Heart left ventricle (tissue), 16 donors: ENCODE data around the gene SLC25A1. TPM values are rescaled to one million over a fixed set of nuclear protein-coding genes. Genes with fewer than 3 reads are reported as not detected.

Source experiments
- ATAC-seq, 4 donors: fragments of 200-7000 bp; cut with Tn5 transposase; one replicate each; pipeline ENCODE4 v1.9.1; 2020 to 2022; ENCODE audit warnings: moderate library complexity in 4 of 4, mild to moderate bottlenecking in 3 of 4, moderate number of reproducible peaks in 1 of 4
- DNase-seq, 5 donors: peaks; one replicate each; pipeline ENCODE4 v3.0.0-alpha.2; 2020
- H3K27ac ChIP-seq, 12 donors: fragments of 200-600 bp; sonication (generic) in 4 of 12; one replicate each; pipeline versions ENCODE4 v1.5.0 to v1.8.0; 2016 to 2022; ENCODE audit warnings: mild to moderate bottlenecking in 2 of 12
- H3K27me3 ChIP-seq, 9 donors: fragments of 200-600 bp; sonication (generic) in 2 of 9; one replicate each; pipeline versions ENCODE4 v1.5.1 to v1.8.0; 2016 to 2022; ENCODE audit warnings: mild to moderate bottlenecking in 3 of 9
- H3K36me3 ChIP-seq, 9 donors: fragments of 200-600 bp; sonication (generic) in 2 of 9; one replicate each; pipeline versions ENCODE4 v1.5.0 to v1.8.0; 2018 to 2022; ENCODE audit warnings: mild to moderate bottlenecking in 2 of 9
- H3K4me1 ChIP-seq, 12 donors: fragments of 200-600 bp; sonication (generic) in 4 of 12; one replicate each; pipeline versions ENCODE4 v1.5.0 to v1.8.0; 2016 to 2022; ENCODE audit warnings: mild to moderate bottlenecking in 3 of 12
- H3K4me3 ChIP-seq, 12 donors: fragments of 200-600 bp; sonication (generic) in 4 of 12; one replicate each; pipeline versions ENCODE4 v1.5.0 to v1.8.0; 2017 to 2022; ENCODE audit warnings: mild to moderate bottlenecking in 9 of 12, moderate library complexity in 4 of 12
- H3K9me3 ChIP-seq, 12 donors: fragments of 200-600 bp; sonication (generic) in 4 of 12; one replicate each; pipeline versions ENCODE4 v1.5.0 to v1.8.0; 2016 to 2022; ENCODE audit warnings: mild to moderate bottlenecking in 1 of 12
- CTCF ChIP-seq, 12 donors: fragments of 200-600 bp; sonication (generic) in 4 of 12; IDR thresholded peaks; one replicate each; pipeline versions ENCODE4 v1.5.0 to v1.8.0; 2018 to 2022; ENCODE audit warnings: antibody characterized with exemption in 12 of 12, mild to moderate bottlenecking in 5 of 12
- POLR2A ChIP-seq, 2 donors: fragments of 450-650 bp; IDR thresholded peaks; one replicate each; pipeline ENCODE4 v1.6.1; 2017; ENCODE audit warnings: antibody characterized with exemption in 2 of 2, mild to moderate bottlenecking in 2 of 2, moderate library complexity in 2 of 2
- WGBS, 4 donors: extraction: QIAGEN DNeasy Blood & Tissue Kit in 2 of 4; methylation state at CpG; one replicate each; pipeline versions ENCODE4 v1.1.5 to v1.1.7; 2013 to 2018; 5-methylcytosine and 5-hydroxymethylcytosine counted together
- intact Hi-C, 10 donors: fragments of 100-400 bp; cut with DNase I; formaldehyde crosslinking; loops; one replicate each; pipeline versions ENCODE4 v1.11.1 to v1.14.2; 2022
- polyA plus RNA-seq, 2 donors: library from polyadenylated mRNA; stranded (reverse); fragments of 200-250 nt; gene quantifications; one replicate each; pipeline ENCODE4 v1.2.3, GENCODE V29; 2013
- total RNA-seq, 9 donors: library from RNA; depleted of rRNA in 2 of 9; stranded (reverse); fragments of >200 nt in 2 of 9; fragmentation: NEBNext Ultra II Directional in 3 of 9; extraction: Animal tissue kit (Norgen Biotek cat#: 25700) in 3 of 9; gene quantifications; one replicate each; pipeline versions ENCODE4 v1.1.0 to v1.2.4, GENCODE V29; 2016 to 2023
- donor health status: ischemic (EF 13 %, LVEDD 7.1; RV severe dilation, severe dysfunction).
- donor health status: healthy with polysubstance abuse.
- donor health status: DM: no; HTN: yes; CAD: no.
- donor health status: DM: no; HTN: no; CAD: no.
- donor health status: ischemic (EF 25% LVEDD 6.9; RV normal size, moderate dysfunction).
- donor health status: ischemic (EF 25% LVEDD 5.7; RV mildly dilated, moderate dysfunction).
- donor health status: healthy.
- donor health status: DM: yes; HTN: yes; CAD: no.
- donor health status: ischemic (EF 35%, LVEDD 5.7; RV mildly dilated, moderate dysfunction).
- donor health status: nonischemic (EF 11% LVEDD 7.7; RV severe dilation, severe dysfunction).
- donor health status: DM: yes; HTN: yes; CAD: no.
- donor health status: PGD.
- donor health status: ischemic (EF 29% LVEDD 5.4; RV normal size, mild dysfunction).
- donor health status: nonischemic (EF 23%, LVEDD 6.1; RV moderate dilation, normal function).

Gene SLC25A1
- total and polyA plus RNA-seq, 11 donors: 16.1 to 35.8 (median 28.4) TPM

- Histone ChIP-seq H3K27me3 (no peaks in the 10 kb centered on the region), H3K36me3 (peaks cover 0 to 5% (median 0%) of the 10 kb centered on the region in 9 donors), H3K27ac (peak overlapping the region in 1 of 12 donors; percentile 91), H3K4me3 (no peak overlapping the region), H3K4me1 (peaks cover 0 to 33% (median 18%) of the 10 kb centered on the region in 12 donors), H3K9me3 (no peaks in the 10 kb centered on the region)
- intact Hi-C loops: loop anchor here in 2 of 10 donors (10.0 kb wide), 2 partner anchors 215 to 275 kb away; no protein-coding TSS in a partner anchor
- WGBS, 4 donors: 82 to 94% (median 92%) methylated on average over 9 of the region's 9 CpGs
- DNase-seq: no peak
- ATAC-seq: no peak
- no peak for TF ChIP-seq CTCF (IDR thresholded peaks at IDR 0.05)
- TF ChIP-seq POLR2A (IDR thresholded peaks at IDR 0.05): no peak
These were observed 1.7 kb upstream of the SLC25A1 start for GRCh38 chr22:19180234-19180633.

- TF ChIP-seq CTCF (IDR thresholded peaks at IDR 0.05) (peak; percentile 58 to 84 (median 68)), POLR2A (IDR thresholded peaks at IDR 0.05) (no peak)
- Histone ChIP-seq H3K27ac (peak overlapping the region in 11 of 12 donors; percentile 74 to 92 (median 87)), H3K4me3 (peak overlapping the region; percentile 25 to 99 (median 88)), H3K4me1 (peaks cover 2 to 40% (median 24%) of the 10 kb centered on the region in 12 donors), H3K27me3 (no peaks in the 10 kb centered on the region), H3K36me3 (peaks cover 0 to 5% (median 0%) of the 10 kb centered on the region in 9 donors), H3K9me3 (no peaks in the 10 kb centered on the region)
- peak; percentile 52 to 81 (median 74) for ATAC-seq
- peak; percentile 76 to 85 (median 81) for DNase-seq
- intact Hi-C loops: loop anchor here in 5 of 10 donors (5.0 to 10.0 kb wide), 6 partner anchors 37 to 298 kb away; partner anchors contain the start of genes CDC45 (in 2 of the 5), UFD1 (in 2 of the 5), ESS2 (in 1 of the 5) and HIRA (in 1 of the 5)
- WGBS, 4 donors: 38 to 61% (median 40%) methylated on average over 7 to 15 of the region's 15 CpGs
These were observed 1.0 kb upstream of the SLC25A1 start for GRCh38 chr22:19179497-19180048.

GRCh38 chr22:19178065-19178656, 375 bp downstream of the SLC25A1 start:
- H3K4me1 ChIP-seq: peaks cover 8 to 54% (median 38%) of the 10 kb centered on the region in 12 donors
- H3K9me3 ChIP-seq: no peaks in the 10 kb centered on the region
- intact Hi-C loops: loop anchor here in 3 of 10 donors (5.0 kb wide), 4 partner anchors 36 to 299 kb away; partner anchors contain the start of genes CDC45 (in 2 of the 3), UFD1 (in 2 of the 3), ESS2 (in 1 of the 3) and HIRA (in 1 of the 3)
- peak overlapping the region; percentile 77 to 99 (median 88) for H3K4me3 ChIP-seq
- ATAC-seq (peak in 2 of 4 donors; percentile 6 to 19), DNase-seq (peak; percentile 56 to 75 (median 61))
- H3K27me3 ChIP-seq: no peaks in the 10 kb centered on the region
- peaks cover 0 to 4% (median 0%) of the 10 kb centered on the region in 9 donors for H3K36me3 ChIP-seq
- TF ChIP-seq CTCF (IDR thresholded peaks at IDR 0.05) (no peak), POLR2A (IDR thresholded peaks at IDR 0.05) (no peak)
- H3K27ac ChIP-seq: peak overlapping the region; percentile 74 to 92 (median 86)
- 0 to 1% (median 0%) methylated on average over 8 to 80 of the region's 80 CpGs for WGBS, 4 donors
